T-helper 17 cell (primary cell): Measurements from ENCODE around the gene PDE8B. TPM values are rescaled to one million over a fixed set of nuclear protein-coding genes. Genes with fewer than 3 reads are reported as not detected.

ENCODE experiments used
- ATAC-seq: fragments of 150-1000 bp; cut with Tn5 transposase; 2 replicates; pipeline ENCODE4 v1.10.0; 2021; ENCODE audit warnings: mild to moderate bottlenecking, moderate library complexity
- DNase-seq, 3 donors: peaks; one replicate each; pipeline versions ENCODE4 v3.0.0 to v3.0.0-alpha.2; 2020 to 2021
- H3K9me3 ChIP-seq: one replicate; pipeline ENCODE4 v1.7.0; 2013; ENCODE audit warnings: low read length, mild to moderate bottlenecking; ENCODE audit not compliant: control insufficient read depth, poor library complexity, severe bottlenecking
- H3K27ac Mint-ChIP-seq: one replicate; pipeline ENCODE4 v1.8.0; 2022; ENCODE audit warnings: mild to moderate bottlenecking, moderate library complexity, mixed read lengths
- H3K27me3 Mint-ChIP-seq: one replicate; pipeline ENCODE4 v1.8.0; 2022; ENCODE audit warnings: mixed read lengths
- H3K36me3 Mint-ChIP-seq: one replicate; pipeline ENCODE4 v1.8.0; 2022; ENCODE audit warnings: low read depth, mixed read lengths
- H3K4me1 Mint-ChIP-seq: one replicate; pipeline ENCODE4 v1.8.0; 2022; ENCODE audit warnings: mild to moderate bottlenecking, mixed read lengths
- H3K4me3 Mint-ChIP-seq: one replicate; pipeline ENCODE4 v1.8.0; 2022; ENCODE audit warnings: mild to moderate bottlenecking, moderate library complexity, mixed read lengths
- total RNA-seq, 4 donors: library from RNA in 2 of 4; stranded (reverse) in 2 of 4; gene quantifications; one replicate each; pipeline ENCODE4 v1.2.3 and lab custom pipeline; 2022 to 2026

PDE8B gene
- total RNA-seq, 2 donors from 2014 or later = 0.29 TPM; not detected in 1

- Mint-ChIP-seq H3K27me3 (peaks cover 26% of the 10 kb centered on the region), H3K4me1 (peaks cover 2% of the 10 kb centered on the region), H3K4me3 (no peak overlapping the region), H3K27ac (no peak overlapping the region), H3K36me3 (peaks cover 2% of the 10 kb centered on the region)
- ATAC-seq (no peak), DNase-seq (no peak)
- H3K9me3 ChIP-seq = no peaks in the 10 kb centered on the region
These were observed 34.1 kb upstream of the PDE8B start for GRCh38 chr5:77176429-77176828.

- Mint-ChIP-seq H3K4me3 (no peak overlapping the region), H3K27ac (no peak overlapping the region)
These were observed 32.9 kb upstream of the PDE8B start for GRCh38 chr5:77177576-77177975.

GRCh38 chr5:77180167-77181081 is 30.1 kb upstream of the PDE8B start:
- peaks cover 2% of the 10 kb centered on the region for H3K36me3 Mint-ChIP-seq
- no peak overlapping the region for H3K4me3 Mint-ChIP-seq
- H3K4me1 Mint-ChIP-seq = peaks cover 2% of the 10 kb centered on the region
- no peaks in the 10 kb centered on the region for H3K9me3 ChIP-seq
- H3K27me3 Mint-ChIP-seq = peaks cover 45% of the 10 kb centered on the region
- H3K27ac Mint-ChIP-seq = no peak overlapping the region
- DNase-seq (no peak), ATAC-seq (no peak)

More at GRCh38 chr5:77177576-77177975, 32.9 kb upstream of the PDE8B start:
- DNase-seq = no peak
- no peaks in the 10 kb centered on the region for H3K9me3 ChIP-seq
- Mint-ChIP-seq H3K27me3 (peaks cover 32% of the 10 kb centered on the region), H3K36me3 (peaks cover 2% of the 10 kb centered on the region), H3K4me1 (peaks cover 2% of the 10 kb centered on the region)
- no peak for ATAC-seq

GRCh38 chr5:77181173-77181572 is 29.3 kb upstream of the PDE8B start:
- H3K27ac Mint-ChIP-seq = no peak overlapping the region
- H3K9me3 ChIP-seq = no peaks in the 10 kb centered on the region
- H3K4me1 Mint-ChIP-seq = peaks cover 2% of the 10 kb centered on the region
- DNase-seq (no peak), ATAC-seq (no peak)
- H3K4me3 Mint-ChIP-seq = no peak overlapping the region
- peaks cover 50% of the 10 kb centered on the region for H3K27me3 Mint-ChIP-seq
- H3K36me3 Mint-ChIP-seq = peaks cover 2% of the 10 kb centered on the region

- DNase-seq (no peak), ATAC-seq (no peak)
- H3K9me3 ChIP-seq = no peaks in the 10 kb centered on the region
- Mint-ChIP-seq H3K27me3 (peaks cover 56% of the 10 kb centered on the region), H3K4me3 (no peak overlapping the region), H3K27ac (no peak overlapping the region), H3K4me1 (peaks cover 2% of the 10 kb centered on the region), H3K36me3 (peaks cover 2% of the 10 kb centered on the region)
These were observed 28.7 kb upstream of the PDE8B start for GRCh38 chr5:77181596-77182304.

- ATAC-seq = no peak
- no peaks in the 10 kb centered on the region for H3K9me3 ChIP-seq
- peaks cover 2% of the 10 kb centered on the region for H3K36me3 Mint-ChIP-seq
- peaks cover 62% of the 10 kb centered on the region for H3K27me3 Mint-ChIP-seq
- H3K4me1 Mint-ChIP-seq = peaks cover 2% of the 10 kb centered on the region
- H3K4me3 Mint-ChIP-seq = no peak overlapping the region
- no peak for DNase-seq
- H3K27ac Mint-ChIP-seq = no peak overlapping the region
These were observed 28.1 kb upstream of the PDE8B start for GRCh38 chr5:77182367-77182766.

GRCh38 chr5:77186652-77187370 is 23.7 kb upstream of the PDE8B start:
- H3K36me3 Mint-ChIP-seq = no peaks in the 10 kb centered on the region
- H3K4me1 Mint-ChIP-seq = no peaks in the 10 kb centered on the region
- H3K27ac Mint-ChIP-seq = no peak overlapping the region
- H3K9me3 ChIP-seq = no peaks in the 10 kb centered on the region
- H3K4me3 Mint-ChIP-seq = no peak overlapping the region
- ATAC-seq (no peak), DNase-seq (no peak)
- H3K27me3 Mint-ChIP-seq = peaks cover 56% of the 10 kb centered on the region

GRCh38 chr5:77189421-77189820 is 21.1 kb upstream of the PDE8B start:
- no peak overlapping the region for H3K4me3 Mint-ChIP-seq
- no peak for ATAC-seq
- no peak for DNase-seq
- H3K27ac Mint-ChIP-seq = no peak overlapping the region
- H3K36me3 Mint-ChIP-seq = no peaks in the 10 kb centered on the region
- H3K27me3 Mint-ChIP-seq = peaks cover 37% of the 10 kb centered on the region
- no peaks in the 10 kb centered on the region for H3K9me3 ChIP-seq
- no peaks in the 10 kb centered on the region for H3K4me1 Mint-ChIP-seq

GRCh38 chr5:77192441-77193050 is 17.9 kb upstream of the PDE8B start:
- Mint-ChIP-seq H3K27me3 (peaks cover 19% of the 10 kb centered on the region), H3K4me3 (no peak overlapping the region), H3K27ac (no peak overlapping the region), H3K36me3 (no peaks in the 10 kb centered on the region), H3K4me1 (no peaks in the 10 kb centered on the region)
- no peak for ATAC-seq
- DNase-seq = no peak
- no peaks in the 10 kb centered on the region for H3K9me3 ChIP-seq

GRCh38 chr5:77194762-77195161 is 15.7 kb upstream of the PDE8B start:
- Mint-ChIP-seq H3K27me3 (peaks cover under 1% of the 10 kb centered on the region), H3K27ac (no peak overlapping the region), H3K4me1 (no peaks in the 10 kb centered on the region), H3K36me3 (no peaks in the 10 kb centered on the region), H3K4me3 (no peak overlapping the region)
- H3K9me3 ChIP-seq = no peaks in the 10 kb centered on the region
- DNase-seq = no peak
- no peak for ATAC-seq

GRCh38 chr5:77197840-77198554 is 12.5 kb upstream of the PDE8B start:
- Mint-ChIP-seq H3K27ac (no peak overlapping the region), H3K4me3 (no peak overlapping the region), H3K36me3 (no peaks in the 10 kb centered on the region), H3K27me3 (peaks cover 8% of the 10 kb centered on the region), H3K4me1 (no peaks in the 10 kb centered on the region)
- DNase-seq (no peak), ATAC-seq (no peak)
- no peaks in the 10 kb centered on the region for H3K9me3 ChIP-seq

GRCh38 chr5:77200663-77201062 is 9.8 kb upstream of the PDE8B start:
- peaks cover 23% of the 10 kb centered on the region for H3K27me3 Mint-ChIP-seq
- no peak for ATAC-seq

More at GRCh38 chr5:77200663-77201062, 9.8 kb upstream of the PDE8B start:
- H3K4me1 Mint-ChIP-seq = peaks cover 2% of the 10 kb centered on the region
- H3K36me3 Mint-ChIP-seq = peaks cover 2% of the 10 kb centered on the region
- H3K9me3 ChIP-seq = no peaks in the 10 kb centered on the region
- no peak overlapping the region for H3K4me3 Mint-ChIP-seq
- DNase-seq = no peak
- H3K27ac Mint-ChIP-seq = no peak overlapping the region
